SIG-M5 (cell line): Measurements from ENCODE around the gene FMO2.

Experiments
- DNase-seq: peaks from one replicate; lab custom pipeline; 2025; lab: John Stamatoyannopoulos, UW

The FMO2 gene

DNA sequence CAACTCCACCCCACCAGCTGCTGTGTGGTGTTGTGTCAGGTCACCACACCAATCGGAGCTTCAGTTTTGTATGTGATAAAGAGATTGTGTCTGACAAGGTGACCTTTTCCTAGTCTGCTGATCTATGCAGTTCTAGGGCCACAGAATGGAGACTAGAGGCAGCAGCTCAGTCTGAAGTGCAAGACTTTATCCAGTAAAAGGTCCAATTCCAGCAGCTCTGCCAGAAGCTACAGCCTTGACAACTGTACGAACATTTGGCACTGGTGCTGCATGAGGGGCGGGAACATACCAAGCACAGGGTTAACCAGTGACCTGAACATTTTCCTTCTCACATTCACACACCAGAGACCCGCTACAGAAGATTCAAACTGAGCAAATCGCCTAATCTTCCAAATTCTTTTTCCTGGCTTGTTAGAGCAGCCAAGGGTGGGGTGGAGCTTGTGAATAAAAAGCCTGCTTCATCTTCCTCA, 72.5 kb downstream of the FMO2 start:
- DNase-seq: no peak

DNA sequence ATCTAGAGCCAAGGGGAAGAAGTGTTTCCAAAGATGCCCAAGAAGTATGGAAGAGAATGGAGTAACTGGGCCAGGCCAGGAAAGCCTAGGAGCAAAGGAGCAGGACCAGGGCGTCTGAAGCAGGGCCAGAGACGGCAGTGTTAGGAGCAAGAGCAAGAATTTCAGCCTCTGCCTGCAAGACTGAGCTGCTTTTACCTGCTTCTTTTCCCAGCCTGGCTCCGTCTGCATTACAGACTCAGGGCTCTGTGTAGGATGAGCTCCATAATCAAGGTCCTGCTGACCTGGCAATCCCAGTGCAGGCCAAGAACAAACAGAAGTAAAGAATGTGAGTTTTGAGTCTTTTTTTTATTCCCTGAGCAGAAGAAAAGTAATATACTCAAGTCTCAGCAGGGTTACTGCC, 73.3 kb downstream of the FMO2 start:
- DNase-seq: no peak

DNA sequence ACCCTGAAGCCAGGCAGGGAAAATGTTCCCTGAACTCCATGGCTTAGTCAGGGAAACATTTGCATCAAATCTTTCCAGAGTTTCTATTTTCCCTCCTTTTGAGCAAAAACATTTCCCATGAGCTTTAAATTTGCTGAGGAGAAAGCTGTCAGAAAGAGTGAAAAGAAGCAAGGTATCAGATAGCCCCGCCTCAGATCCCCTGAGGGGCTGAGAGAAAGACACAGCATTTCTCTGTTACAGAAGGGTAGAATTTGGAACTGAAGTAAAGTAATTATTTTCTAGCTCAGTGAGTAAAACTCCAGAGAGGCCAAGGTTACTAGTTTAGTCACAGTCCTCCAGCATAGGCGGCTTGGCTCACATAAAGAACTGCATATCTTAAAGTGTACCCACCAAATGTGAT, 73.8 kb downstream of the FMO2 start:
- DNase-seq: no peak
